IMR-90 (cell line): ENCODE measurements around the gene LRIT1. TPM values are rescaled to one million over a fixed set of nuclear protein-coding genes. Genes with fewer than 3 reads are reported as not detected.

ENCODE experiments used
- ATAC-seq: fragments of 200-7000 bp; cut with Tn5 transposase; 2 replicates; pipeline ENCODE4 v1.9.1; 2020; ENCODE audit warnings: low read depth, mild to moderate bottlenecking, moderate library complexity
- BruUV-seq: library from RNA; stranded (reverse); fragments of 400-500 nt; replicated peaks from 2 replicates; lab custom pipeline; 2021; lab: Mats Ljungman, UMichigan
- CTCF ChIA-PET: fragments of 300-600 bp; formaldehyde crosslinking; extraction: SDS; loops from one replicate; lab custom pipeline; 2021; ENCODE audit warnings: antibody characterized with exemption; lab: Yijun Ruan, JAX
- POLR2A ChIA-PET: fragments of 300-600 bp; sonication (Branson Sonifier 250); formaldehyde crosslinking; loops from one replicate; lab custom pipeline; 2022; ENCODE audit warnings: antibody characterized with exemption; ENCODE audit not compliant: unreplicated experiment; lab: Charles Lee
- DNase-seq: peaks from one replicate; pipeline ENCODE4 v3.0.0; 2013
- H2AFZ ChIP-seq: replicated peaks from 2 replicates; pipeline ENCODE3; 2013; ENCODE audit warnings: low read length, mild to moderate bottlenecking; ENCODE audit not compliant: poor library complexity
- H2AK5ac ChIP-seq: 2 replicates; pipeline ENCODE4 v1.6.1; 2013; ENCODE audit warnings: low read depth, low read length, inconsistent platforms
- H2AK9ac ChIP-seq: replicated peaks from 2 replicates; pipeline ENCODE3; 2013; ENCODE audit warnings: mild to moderate bottlenecking, low read depth, low read length, moderate library complexity; ENCODE audit not compliant: poor library complexity
- H2BK120ac ChIP-seq: 2 replicates; pipeline ENCODE4 v1.6.1; 2013; ENCODE audit warnings: low read depth, low read length, inconsistent platforms
- H2BK15ac ChIP-seq: 3 replicates; pipeline ENCODE4 v1.6.1; 2013; ENCODE audit warnings: low read depth, low read length, inconsistent platforms
- H2BK20ac ChIP-seq: 2 replicates; pipeline ENCODE4 v1.6.1; 2013; ENCODE audit warnings: low read depth, mild to moderate bottlenecking, inconsistent platforms, low read length, moderate library complexity
- H2BK5ac ChIP-seq: 2 replicates; pipeline ENCODE4 v1.6.1; 2013; ENCODE audit warnings: mild to moderate bottlenecking, low read depth, low read length, inconsistent platforms; ENCODE audit not compliant: poor library complexity, severe bottlenecking
- H3K14ac ChIP-seq: replicated peaks from 2 replicates; pipeline ENCODE4 v1.6.1; 2013; ENCODE audit warnings: low read depth, low read length, inconsistent platforms
- H3K18ac ChIP-seq: 2 replicates; pipeline ENCODE4 v1.6.1; 2013; ENCODE audit warnings: low read depth, low read length, control low read depth
- H3K23ac ChIP-seq: 2 replicates; pipeline ENCODE4 v1.6.1; 2013; ENCODE audit warnings: low read depth, low read length, inconsistent platforms
- H3K27ac ChIP-seq: 2 replicates; pipeline ENCODE4 v1.5.1; 2013; ENCODE audit warnings: mild to moderate bottlenecking, control low read depth, low read length; ENCODE audit not compliant: insufficient read depth
- H3K27me3 ChIP-seq: 2 replicates; pipeline ENCODE4 v1.6.1; 2013; ENCODE audit warnings: low read length; ENCODE audit not compliant: control insufficient read depth, insufficient read depth
- H3K36me3 ChIP-seq: 2 replicates; pipeline ENCODE4 v1.6.1; 2013; ENCODE audit warnings: low read length, mixed read lengths; ENCODE audit not compliant: control insufficient read depth, insufficient read depth
- H3K4ac ChIP-seq: 2 replicates; pipeline ENCODE4 v1.6.1; 2013; ENCODE audit warnings: low read depth, low read length, inconsistent platforms
- H3K4me1 ChIP-seq: 2 replicates; pipeline ENCODE4 v1.6.1; 2013; ENCODE audit warnings: low read length, mixed read lengths; ENCODE audit not compliant: control insufficient read depth, insufficient read depth
- H3K4me2 ChIP-seq: 2 replicates; pipeline ENCODE4 v1.6.1; 2013; ENCODE audit warnings: low read depth, mild to moderate bottlenecking, control low read depth, low read length, moderate library complexity
- H3K4me3 ChIP-seq: 2 replicates; pipeline ENCODE4 v1.5.1; 2013; ENCODE audit warnings: low read depth, mild to moderate bottlenecking, control low read depth, low read length, moderate library complexity; ENCODE audit not compliant: insufficient read depth
- H3K56ac ChIP-seq: 2 replicates; pipeline ENCODE4 v1.6.1; 2013; ENCODE audit warnings: low read length, inconsistent platforms; ENCODE audit not compliant: insufficient read depth; ENCODE audit errors: extremely low read depth
- H3K79me1 ChIP-seq, 2 experiments: 2 replicates each; pipeline ENCODE4 v1.6.1; 2013; ENCODE audit warnings: low read length in 2 of 2, inconsistent platforms in 1 of 2, low read depth in 1 of 2
- H3K9ac ChIP-seq: 2 replicates; pipeline ENCODE4 v1.6.1; 2013; ENCODE audit warnings: low read depth, low read length, control low read depth
- H3K9me1 ChIP-seq: 2 replicates; pipeline ENCODE4 v1.6.1; 2013; ENCODE audit warnings: low read length, inconsistent platforms; ENCODE audit not compliant: insufficient read depth
- H3K9me3 ChIP-seq: 2 replicates; pipeline ENCODE4 v1.6.1; 2013; ENCODE audit warnings: low read length; ENCODE audit not compliant: control insufficient read depth, insufficient read depth
- H4K20me1 ChIP-seq: 2 replicates; pipeline ENCODE4 v1.6.1; 2013; ENCODE audit warnings: low read length, inconsistent platforms; ENCODE audit not compliant: insufficient read depth
- H4K5ac ChIP-seq: 2 replicates; pipeline ENCODE4 v1.6.1; 2013; ENCODE audit warnings: mild to moderate bottlenecking, low read depth, low read length, control low read depth
- H4K8ac ChIP-seq, 2 experiments: 2 replicates each; pipeline ENCODE4 v1.6.1; 2013; ENCODE audit warnings: low read depth in 2 of 2, low read length in 2 of 2, control low read depth in 1 of 2, inconsistent platforms in 1 of 2
- H4K91ac ChIP-seq: 2 replicates; pipeline ENCODE4 v1.6.1; 2013; ENCODE audit warnings: low read depth, low read length, inconsistent platforms; ENCODE audit not compliant: insufficient read depth
- CEBPB ChIP-seq: IDR thresholded peaks from 2 replicates; pipeline ENCODE4 v1.6.1; 2012; ENCODE audit warnings: low read depth, low read length, improper control_type of control experiment
- CHD1 ChIP-seq: IDR thresholded peaks from 2 replicates; pipeline ENCODE4 v1.6.1; 2012; ENCODE audit warnings: low read depth, low read length, improper control_type of control experiment
- MAZ ChIP-seq: IDR thresholded peaks from 2 replicates; pipeline ENCODE4 v1.6.1; 2012; ENCODE audit warnings: low read depth, mild to moderate bottlenecking, low read length, improper control_type of control experiment, moderate library complexity, borderline replicate concordance
- MXI1 ChIP-seq: IDR thresholded peaks from 2 replicates; pipeline ENCODE4 v1.6.1; 2012; ENCODE audit warnings: low read depth, mild to moderate bottlenecking, low read length, moderate library complexity, borderline replicate concordance
- POLR2A ChIP-seq: IDR thresholded peaks from 2 replicates; pipeline ENCODE4 v1.6.1; 2012; ENCODE audit warnings: mild to moderate bottlenecking, low read depth, low read length
- RAD21 ChIP-seq: IDR thresholded peaks from 2 replicates; pipeline ENCODE4 v1.6.1; 2012; ENCODE audit warnings: low read length, improper control_type of control experiment
- RFX5 ChIP-seq: IDR thresholded peaks from 2 replicates; pipeline ENCODE4 v1.8.0; 2012; ENCODE audit warnings: low read depth, mild to moderate bottlenecking, low read length, moderate library complexity
- USF2 ChIP-seq: fragments of 150-350 bp; IDR thresholded peaks from 2 replicates; pipeline ENCODE4 v1.6.1; 2017; ENCODE audit warnings: mild to moderate bottlenecking, antibody characterized with exemption, low read length, low read depth
- WGBS, 2 experiments: methylation state at CpG; one replicate each; pipeline versions ENCODE4 v1.1.5 to v1.1.7; 2013; ENCODE audit warnings: missing lambda C conversion rate in 2 of 2; ENCODE audit not compliant: insufficient read length in 1 of 2; ENCODE audit errors: extremely low coverage in 2 of 2; 5-methylcytosine and 5-hydroxymethylcytosine counted together
- dilution Hi-C: fragments of 300-500 bp; cut with HindIII; formaldehyde crosslinking; loops from one replicate; pipeline ENCODE4 v1.14.3; 2018; ENCODE audit warnings: low sequenced_read_pairs; ENCODE audit not compliant: unreplicated experiment
- in situ Hi-C: fragments of 300-500 bp; cut with MboI; formaldehyde crosslinking; loops from 3 replicates; pipeline ENCODE4 v1.14.3; 2019; ENCODE audit warnings: low sequenced_read_pairs, inconsistent platforms, mixed read lengths
- intact Hi-C: fragments of 100-400 bp; cut with micrococcal nuclease; formaldehyde crosslinking; loops from 2 replicates; pipeline ENCODE4 v1.10.0; 2022
- polyA plus RNA-seq, 3 experiments: library from polyadenylated mRNA; depleted of rRNA; stranded (reverse); fragments of >200 nt; gene quantifications; 2 replicates each; pipeline ENCODE4 v1.2.3, GENCODE V29; 2012; ENCODE audit warnings: low replicate concordance in 1 of 3
- total RNA-seq: library from RNA; depleted of rRNA; stranded (reverse); fragments of >200 nt; gene quantifications from 2 replicates; pipeline ENCODE4 v1.2.3, GENCODE V29; 2012

Gene LRIT1
- total and polyA plus RNA-seq, 2 of the 4 experiments (the other 2 are of a cell fraction) = not detected

DNA sequence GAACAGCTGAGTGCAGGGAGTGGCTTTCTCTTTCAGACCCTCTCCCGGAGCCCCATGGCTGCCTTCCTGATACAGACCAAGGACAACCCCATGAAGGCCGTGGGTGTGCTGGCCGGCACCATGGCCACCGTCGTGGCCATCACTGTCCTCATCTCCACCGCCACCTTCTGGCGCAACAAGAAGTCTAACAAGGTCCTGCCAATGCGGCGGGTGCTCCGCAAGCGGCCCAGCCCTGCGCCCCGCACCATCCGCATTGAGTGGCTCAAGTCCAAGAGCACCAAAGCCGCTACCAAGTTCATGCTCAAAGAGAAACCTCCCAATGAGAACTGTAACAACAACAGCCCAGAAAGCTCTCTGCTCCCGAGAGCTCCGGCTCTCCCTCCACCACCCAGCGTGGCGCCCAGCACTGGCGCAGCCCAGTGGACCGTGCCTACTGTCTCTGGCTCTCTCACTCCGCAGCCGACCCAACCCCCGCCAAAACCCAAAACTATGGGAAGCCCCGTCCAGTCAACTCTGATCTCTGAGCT, 27.2 kb downstream of the LRIT1 start:
- H3K27ac ChIP-seq = no peak overlapping the region
- 67% methylated on average over 16 of the region's 25 CpGs; no CpG with 5 or more reads in 1 of the 2 experiments for WGBS, 2 experiments
- in situ Hi-C loops (no loop called here), intact Hi-C loops (no loop called here), dilution Hi-C loops (no loop called here)
- H4K5ac ChIP-seq = no peak overlapping the region
- DNase-seq (no peak), ATAC-seq (no peak)
- no peak overlapping the region for H2AK9ac ChIP-seq
- H3K14ac ChIP-seq = no peak overlapping the region
- ChIA-PET CTCF (no interaction called here), POLR2A (no interaction called here)
- no peak overlapping the region for H2BK20ac ChIP-seq
- H3K9me1 ChIP-seq = no peaks in the 10 kb centered on the region
- no peak overlapping the region for H4K91ac ChIP-seq
- no peak overlapping the region for H3K9ac ChIP-seq
- no peak overlapping the region for H3K56ac ChIP-seq
- H2AK5ac ChIP-seq = no peak overlapping the region
- no peak overlapping the region for H2BK15ac ChIP-seq
- no peak overlapping the region for H3K4me2 ChIP-seq
- no peak overlapping the region for H4K8ac ChIP-seq
- H3K18ac ChIP-seq = no peak overlapping the region
- H3K79me1 ChIP-seq = no peaks in the 10 kb centered on the region
- TF ChIP-seq POLR2A (no peak), MAZ (no peak), CEBPB (no peak), MXI1 (no peak), USF2 (no peak), RFX5 (no peak), CHD1 (no peak), RAD21 (no peak)
- H2BK120ac ChIP-seq = no peak overlapping the region
- no peaks in the 10 kb centered on the region for H3K9me3 ChIP-seq
- H3K27me3 ChIP-seq = no peaks in the 10 kb centered on the region; the same call in 1 of the 2 replicates
- no peaks in the 10 kb centered on the region for H4K20me1 ChIP-seq
- H3K4ac ChIP-seq = no peak overlapping the region
- no peaks in the 10 kb centered on the region for H3K4me1 ChIP-seq
- no peaks in the 10 kb centered on the region for H3K36me3 ChIP-seq
- no TSS peak for BruUV-seq
- H2BK5ac ChIP-seq = no peak overlapping the region
- H2AFZ ChIP-seq = no peak overlapping the region
- H3K4me3 ChIP-seq = no peak overlapping the region
- H3K23ac ChIP-seq = no peak overlapping the region
